Gastrocnemius medialis (tissue), 4 donors: ENCODE measurements around the gene ABL1. TPM values are rescaled to one million over a fixed set of nuclear protein-coding genes. Genes with fewer than 3 reads are reported as not detected.

Source experiments
- ATAC-seq, 2 donors: fragments of 150-250 bp; one replicate each; pipeline ENCODE4 v1.9.1; 2016
- DNase-seq, 2 donors: peaks; one replicate each; pipeline ENCODE4 v3.0.0-alpha.2; 2019
- H3K27ac ChIP-seq, 4 donors: fragments of 200-600 bp; sonication (generic); 1 replicate in 1 of 4; 2 replicates in 3 of 4; pipeline ENCODE4 v1.5.1; 2016 to 2018; ENCODE audit warnings: mild to moderate bottlenecking in 2 of 4, moderate library complexity in 1 of 4
- H3K27me3 ChIP-seq, 3 donors: fragments of 200-600 bp; sonication (generic) in 2 of 3; 1 replicate in 1 of 3; 2 replicates in 2 of 3; pipeline versions ENCODE4 v1.5.1 to v1.6.0; 2016 to 2019; ENCODE audit warnings: mild to moderate bottlenecking in 1 of 3, moderate library complexity in 1 of 3
- H3K36me3 ChIP-seq, 2 donors: fragments of 200-600 bp; sonication (generic) in 1 of 2; one replicate each; pipeline ENCODE4 v1.5.1; 2017 to 2018
- H3K4me1 ChIP-seq, 2 donors: fragments of 200-600 bp; sonication (generic) in 1 of 2; one replicate each; pipeline ENCODE4 v1.5.1; 2016 to 2017; ENCODE audit warnings: mild to moderate bottlenecking in 2 of 2
- H3K4me3 ChIP-seq, 4 donors: fragments of 200-600 bp; sonication (generic) in 3 of 4; 1 replicate in 1 of 4; 2 replicates in 3 of 4; pipeline ENCODE4 v1.5.1; 2016 to 2019; ENCODE audit warnings: mild to moderate bottlenecking in 2 of 4
- H3K9me3 ChIP-seq, 3 donors: fragments of 200-600 bp; sonication (generic) in 2 of 3; 1 replicate in 1 of 3; 2 replicates in 2 of 3; pipeline ENCODE4 v1.5.1; 2016 to 2019
- POLR2A ChIP-seq, 2 donors: fragments of 450-650 bp; IDR thresholded peaks; one replicate each; pipeline ENCODE4 v1.6.1; 2017; ENCODE audit warnings: antibody characterized with exemption in 2 of 2, mild to moderate bottlenecking in 2 of 2, moderate library complexity in 2 of 2
- in situ Hi-C, 4 donors: fragments of 200-750 bp; cut with MboI; loops; one replicate each; pipeline versions ENCODE4 v1.15.0 to v1.8.0; 2017; ENCODE audit warnings: low sequenced_read_pairs in 4 of 4
- intact Hi-C: fragments of 100-400 bp; cut with DNase I; formaldehyde crosslinking; loops from one replicate; pipeline ENCODE4 v1.15.1; 2023; ENCODE audit warnings: low total_unique reads
- total RNA-seq, 4 donors: library from RNA; depleted of rRNA; stranded (reverse); fragments of >200 nt; gene quantifications; one replicate each; pipeline versions ENCODE4 v1.1.0 to v1.2.3, GENCODE V29; 2016
- TF ChIP-seq, protein P1 (sequence below), 5 experiments: fragments of 450-650 bp in 3 of 5; fragments of 200-600 bp in 2 of 5; sonication (generic) in 2 of 5; IDR thresholded peaks in 4 of 5; conservative IDR thresholded peaks in 1 of 5; 1 replicate in 4 of 5; 2 replicates in 1 of 5; pipeline ENCODE4 v1.5.1; 2016 to 2019; ENCODE audit warnings: antibody characterized with exemption in 5 of 5, mild to moderate bottlenecking in 3 of 5, moderate library complexity in 3 of 5

The ABL1 gene
- total RNA-seq, 4 donors from 2014 or later: 22.8 to 55.5 (median 28.5) TPM

DNA sequence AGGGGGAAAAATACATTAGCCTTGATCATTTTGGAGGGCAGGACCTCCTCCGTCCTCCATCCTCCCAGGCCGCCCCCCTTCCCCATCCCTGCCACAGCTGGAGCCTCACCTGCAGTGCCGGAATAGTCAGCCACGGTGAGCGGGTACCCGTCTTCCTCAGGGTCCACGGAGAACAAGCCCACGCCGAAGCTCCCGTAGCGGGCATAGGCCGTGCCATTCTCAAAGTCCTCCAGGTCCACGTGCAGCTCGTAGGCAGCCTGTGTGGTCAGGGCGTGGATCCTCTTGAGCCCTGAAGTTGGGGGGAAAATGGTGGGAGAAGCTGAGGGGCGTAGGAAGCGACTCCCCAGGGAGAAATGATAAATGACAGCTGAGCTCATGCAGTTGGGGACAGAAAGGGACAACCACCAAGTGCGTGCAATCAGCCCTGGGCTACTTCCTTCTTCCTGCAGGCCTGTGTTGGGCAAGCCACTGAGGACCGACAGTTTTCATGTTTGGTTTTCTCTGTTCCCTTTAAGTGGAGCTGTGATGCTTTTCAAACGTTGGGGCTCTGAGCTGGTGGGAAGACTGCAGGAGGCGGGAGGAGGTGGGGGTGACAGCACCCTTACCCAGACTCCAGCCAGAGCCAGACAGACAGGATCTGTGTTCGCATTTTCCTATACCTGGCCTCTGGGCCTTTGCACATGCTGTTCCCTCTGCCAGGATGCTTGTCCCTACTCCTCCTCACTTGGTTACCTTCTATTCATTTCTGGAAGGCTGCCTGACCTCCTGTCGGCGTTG lies 70.3 kb downstream of the ABL1 start:
- no peak overlapping the region for H3K4me3 ChIP-seq
- H3K36me3 ChIP-seq: no peaks in the 10 kb centered on the region
- TF ChIP-seq POLR2A (IDR thresholded peaks at IDR 0.05): no peak
- TF ChIP-seq, protein P1, sequence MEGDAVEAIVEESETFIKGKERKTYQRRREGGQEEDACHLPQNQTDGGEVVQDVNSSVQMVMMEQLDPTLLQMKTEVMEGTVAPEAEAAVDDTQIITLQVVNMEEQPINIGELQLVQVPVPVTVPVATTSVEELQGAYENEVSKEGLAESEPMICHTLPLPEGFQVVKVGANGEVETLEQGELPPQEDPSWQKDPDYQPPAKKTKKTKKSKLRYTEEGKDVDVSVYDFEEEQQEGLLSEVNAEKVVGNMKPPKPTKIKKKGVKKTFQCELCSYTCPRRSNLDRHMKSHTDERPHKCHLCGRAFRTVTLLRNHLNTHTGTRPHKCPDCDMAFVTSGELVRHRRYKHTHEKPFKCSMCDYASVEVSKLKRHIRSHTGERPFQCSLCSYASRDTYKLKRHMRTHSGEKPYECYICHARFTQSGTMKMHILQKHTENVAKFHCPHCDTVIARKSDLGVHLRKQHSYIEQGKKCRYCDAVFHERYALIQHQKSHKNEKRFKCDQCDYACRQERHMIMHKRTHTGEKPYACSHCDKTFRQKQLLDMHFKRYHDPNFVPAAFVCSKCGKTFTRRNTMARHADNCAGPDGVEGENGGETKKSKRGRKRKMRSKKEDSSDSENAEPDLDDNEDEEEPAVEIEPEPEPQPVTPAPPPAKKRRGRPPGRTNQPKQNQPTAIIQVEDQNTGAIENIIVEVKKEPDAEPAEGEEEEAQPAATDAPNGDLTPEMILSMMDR (IDR thresholded peaks at IDR 0.05 in 4 of 5, conservative IDR thresholded peaks at IDR 0.05 in 1 of 5): no peak
- no peak overlapping the region for H3K27ac ChIP-seq
- intact Hi-C loops: no loop called here
- H3K4me1 ChIP-seq: no peaks in the 10 kb centered on the region
- H3K27me3 ChIP-seq: peaks cover 14 to 29% (median 26%) of the 10 kb centered on the region in 3 donors
- no peaks in the 10 kb centered on the region for H3K9me3 ChIP-seq
- ATAC-seq (no peak), DNase-seq (no peak)
- in situ Hi-C loops: no loop called here

DNA sequence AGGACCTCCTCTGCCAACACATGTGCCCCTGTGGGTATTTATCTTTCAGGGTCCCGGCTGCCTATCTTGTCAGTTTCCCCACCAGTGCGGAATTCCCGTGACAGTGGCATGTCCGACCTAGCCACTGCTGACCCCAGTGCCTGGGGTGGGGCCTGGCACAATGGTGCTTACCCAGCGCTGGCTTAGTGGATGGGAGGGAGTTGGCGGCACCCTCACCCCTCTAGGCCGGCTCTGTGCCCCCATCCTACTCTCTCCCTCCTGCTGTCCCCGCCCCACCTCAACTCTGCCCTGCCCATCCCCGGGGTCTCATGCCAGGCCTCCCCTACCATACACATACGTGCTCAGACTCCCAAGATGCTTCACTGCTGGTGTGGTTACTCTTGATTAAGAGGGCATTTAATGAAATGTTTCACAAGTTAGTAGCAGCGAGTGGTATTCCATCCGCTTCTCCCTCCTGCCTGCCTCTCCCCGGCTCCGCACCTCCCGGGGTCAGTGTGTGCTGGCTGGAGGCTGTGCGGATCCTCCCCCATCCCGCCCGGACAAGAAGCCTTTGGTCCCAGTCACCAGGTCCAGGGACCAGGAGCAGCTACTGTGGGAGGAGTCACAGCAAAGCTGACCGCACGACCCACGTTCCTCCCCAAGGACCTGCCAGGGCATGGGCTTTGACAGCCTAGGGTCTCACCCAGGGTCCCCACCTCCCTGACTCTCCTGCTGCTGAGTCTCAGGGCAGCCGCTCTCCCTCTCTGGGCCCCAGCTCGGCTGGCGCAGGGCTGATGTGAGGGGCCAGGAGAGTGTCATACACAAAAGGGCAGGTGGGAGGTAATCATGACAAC lies 71.1 kb downstream of the ABL1 start:
- in situ Hi-C loops: no loop called here
- ATAC-seq: no peak
- Histone ChIP-seq H3K4me3 (no peak overlapping the region), H3K27me3 (peaks cover 14 to 22% (median 20%) of the 10 kb centered on the region in 3 donors), H3K4me1 (no peaks in the 10 kb centered on the region), H3K27ac (no peak overlapping the region), H3K36me3 (no peaks in the 10 kb centered on the region), H3K9me3 (no peaks in the 10 kb centered on the region)
- no peak for TF ChIP-seq POLR2A (IDR thresholded peaks at IDR 0.05)
- TF ChIP-seq, protein P1 (IDR thresholded peaks at IDR 0.05 in 4 of 5, conservative IDR thresholded peaks at IDR 0.05 in 1 of 5): no peak
- no peak for DNase-seq
- intact Hi-C loops: no loop called here

DNA sequence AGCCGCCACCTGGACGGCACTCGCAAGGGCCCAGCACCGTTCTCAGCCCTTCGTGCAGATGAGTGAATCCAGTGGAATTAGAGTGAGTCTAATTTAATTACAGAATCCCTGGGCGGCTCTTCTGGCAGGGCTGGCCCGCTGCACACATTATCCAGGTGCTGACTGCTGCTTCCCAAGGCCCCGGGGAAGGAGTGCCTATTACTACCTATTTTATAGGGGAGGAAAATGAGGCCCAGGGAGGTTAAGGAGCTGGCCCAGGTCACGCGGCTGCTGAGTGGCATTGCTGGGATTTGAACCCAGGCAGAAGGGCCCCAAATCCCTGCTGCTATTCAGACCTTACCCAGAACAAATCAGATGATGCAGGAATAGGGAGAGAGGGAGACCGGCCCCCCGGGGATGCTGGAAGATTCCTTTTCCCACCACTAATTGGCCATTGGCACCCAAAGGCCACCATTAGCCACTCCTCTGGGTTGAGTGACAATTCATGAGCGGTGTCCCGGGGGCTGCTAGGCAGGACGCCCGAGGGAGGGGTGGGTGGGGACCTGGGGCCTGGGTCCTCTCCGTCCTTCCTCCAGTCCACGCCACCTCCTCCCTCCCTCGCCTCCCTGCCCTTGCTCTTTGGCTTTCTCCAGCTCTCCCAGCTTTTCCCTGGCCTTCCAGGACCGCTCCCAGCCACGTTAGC lies 71.8 kb downstream of the ABL1 start:
- H3K4me1 ChIP-seq: no peaks in the 10 kb centered on the region
- no peak for ATAC-seq
- no peak overlapping the region for H3K4me3 ChIP-seq
- in situ Hi-C loops (no loop called here), intact Hi-C loops (no loop called here)
- no peak overlapping the region for H3K27ac ChIP-seq
- no peaks in the 10 kb centered on the region for H3K36me3 ChIP-seq
- no peak for DNase-seq
- peaks cover 12 to 17% (median 14%) of the 10 kb centered on the region in 3 donors for H3K27me3 ChIP-seq
- no peaks in the 10 kb centered on the region for H3K9me3 ChIP-seq
- no peak for TF ChIP-seq POLR2A (IDR thresholded peaks at IDR 0.05)
- TF ChIP-seq, protein P1 (IDR thresholded peaks at IDR 0.05 in 4 of 5, conservative IDR thresholded peaks at IDR 0.05 in 1 of 5): no peak

DNA sequence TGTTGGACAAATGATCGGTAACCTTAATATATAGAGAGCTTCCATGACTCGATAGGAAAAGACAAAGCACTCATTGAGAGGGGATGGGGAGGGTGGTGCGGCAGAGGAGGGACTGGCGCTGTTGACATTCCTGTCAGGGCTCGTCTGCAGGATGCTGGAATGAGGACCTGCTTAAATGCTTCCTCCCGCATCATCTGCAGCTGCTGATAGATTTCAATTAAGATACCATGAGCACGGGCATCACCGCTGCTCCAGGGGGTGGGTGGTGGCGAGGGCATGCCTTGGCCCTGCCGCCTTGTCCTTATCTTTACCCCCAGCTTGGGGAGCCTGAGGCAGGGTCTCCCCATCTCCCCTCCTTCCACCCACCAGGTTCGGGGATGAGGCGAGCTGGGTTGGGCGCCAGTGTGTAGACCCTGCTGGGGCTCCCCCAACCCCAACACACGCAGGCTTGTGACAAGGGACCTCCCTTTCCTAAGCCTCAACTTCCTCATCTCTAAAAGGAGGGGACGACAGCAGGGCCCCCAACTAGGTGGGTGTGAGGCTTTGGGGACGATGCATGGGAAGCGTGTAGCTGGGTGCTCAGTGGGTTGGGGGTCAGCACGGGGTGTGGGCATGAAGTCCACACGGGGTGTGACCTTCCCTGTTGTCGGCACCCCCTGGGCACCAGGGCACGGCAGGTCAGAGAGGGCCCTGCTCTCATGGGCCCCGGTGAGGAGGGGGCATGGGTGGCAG lies 73.3 kb downstream of the ABL1 start:
- intact Hi-C loops: no loop called here
- Histone ChIP-seq H3K27ac (no peak overlapping the region), H3K36me3 (no peaks in the 10 kb centered on the region), H3K9me3 (no peaks in the 10 kb centered on the region), H3K4me1 (no peaks in the 10 kb centered on the region), H3K4me3 (no peak overlapping the region), H3K27me3 (peaks cover 5 to 18% (median 10%) of the 10 kb centered on the region in 3 donors)
- in situ Hi-C loops: no loop called here
- TF ChIP-seq, protein P1 (IDR thresholded peaks at IDR 0.05 in 4 of 5, conservative IDR thresholded peaks at IDR 0.05 in 1 of 5): no peak
- TF ChIP-seq POLR2A (IDR thresholded peaks at IDR 0.05): no peak
- DNase-seq (no peak), ATAC-seq (no peak)
